Measurements from ENCODE around the gene TAC4.

GRCh38 chr17:49821466-49821865, 26.4 kb downstream of the TAC4 start:
- no peak for TF ChIP-seq TAF1 (IDR thresholded peaks at IDR 0.05; ENCODE audit: low read depth, low read length)
- TF ChIP-seq POLR2A (IDR thresholded peaks at IDR 0.05; ENCODE audit: low read depth, low read length) = no peak

Data from GM12891 (cell line).